Measurements from ENCODE around the gene DPP10.

The DPP10 gene

DNA sequence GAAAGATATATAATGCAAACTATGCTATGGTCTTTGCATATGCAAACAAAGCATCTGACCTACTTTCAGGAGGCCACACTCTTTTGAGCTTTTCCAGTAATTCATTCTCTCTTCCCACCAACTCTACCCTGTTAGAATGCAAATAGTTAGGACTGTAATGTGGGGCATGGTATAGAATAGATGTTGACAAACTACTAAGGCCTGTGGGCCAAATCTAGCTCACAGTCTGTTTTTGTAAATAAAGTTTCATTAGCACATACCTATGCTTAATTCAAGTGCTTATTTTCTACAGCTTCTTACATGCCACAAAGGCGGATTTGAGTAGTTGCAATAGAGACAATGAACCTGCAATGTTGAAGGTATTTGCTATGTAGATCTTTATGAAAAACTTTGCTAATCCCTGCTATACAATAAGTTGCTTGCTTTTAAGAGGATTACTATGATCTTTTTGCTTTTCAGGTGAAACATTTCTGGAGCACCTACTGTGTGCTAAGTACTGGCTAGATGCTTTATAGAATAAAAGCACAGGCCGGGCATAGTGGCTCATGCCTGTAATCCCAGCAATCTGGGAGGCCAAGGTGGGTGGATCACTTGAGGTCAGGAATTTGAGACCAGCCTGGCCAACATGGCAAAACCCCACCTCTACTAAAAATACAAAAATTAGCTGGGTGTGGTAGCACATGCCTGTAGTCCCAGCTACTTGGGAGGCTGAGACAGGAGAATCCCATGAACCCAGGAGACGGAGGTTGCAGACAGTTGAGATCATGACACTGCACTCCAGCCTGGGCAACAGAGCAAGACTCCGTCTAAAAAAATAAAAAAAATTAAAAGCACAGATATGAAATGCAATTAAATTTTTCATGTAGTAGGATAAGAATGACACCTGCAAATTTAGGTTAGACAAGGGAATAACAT, 267.8 kb downstream of the DPP10 start:
- TF ChIP-seq CTCF (conservative IDR thresholded peaks at IDR 0.05; ENCODE audit: control insufficient read depth, insufficient read depth, low read depth, low read length) = no peak
- DNase-seq (ENCODE audit: low read depth) = no peak
- no peak overlapping the region for H3K4me3 ChIP-seq (ENCODE audit: control insufficient read depth, low read depth, low read length)

GRCh38 chr2:114714313-114714712, 271.9 kb downstream of the DPP10 start:
- no peak overlapping the region for H3K4me3 ChIP-seq (ENCODE audit: control insufficient read depth, low read depth, low read length)
- TF ChIP-seq CTCF (conservative IDR thresholded peaks at IDR 0.05; ENCODE audit: control insufficient read depth, insufficient read depth, low read depth, low read length) = no peak
- no peak for DNase-seq (ENCODE audit: low read depth)

GRCh38 chr2:114717049-114717448, 274.6 kb downstream of the DPP10 start:
- H3K4me3 ChIP-seq (ENCODE audit: control insufficient read depth, low read depth, low read length) = no peak overlapping the region
- no peak for DNase-seq (ENCODE audit: low read depth)
- no peak for TF ChIP-seq CTCF (conservative IDR thresholded peaks at IDR 0.05; ENCODE audit: control insufficient read depth, insufficient read depth, low read depth, low read length)

DNA sequence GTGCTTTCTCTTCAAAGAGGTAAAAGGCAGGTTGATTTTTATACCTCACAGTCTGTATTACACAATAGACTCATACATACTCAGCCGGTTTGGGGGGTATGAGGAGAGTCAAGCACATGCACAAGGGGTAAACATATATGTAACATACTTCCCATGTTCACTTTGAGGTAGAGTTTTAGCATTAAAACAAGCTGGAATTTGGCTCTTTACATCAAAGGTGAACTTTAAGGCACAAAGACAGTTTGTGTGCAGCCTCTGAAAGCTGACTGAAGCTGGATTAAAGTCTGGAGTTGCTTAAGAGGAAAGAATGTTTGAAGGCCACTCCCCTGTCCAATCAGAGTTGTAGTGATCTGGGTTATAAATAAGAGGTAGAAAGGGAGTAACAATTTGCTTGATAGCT, 282.0 kb downstream of the DPP10 start:
- no peak overlapping the region for H3K4me3 ChIP-seq (ENCODE audit: control insufficient read depth, low read depth, low read length)
- no peak for DNase-seq (ENCODE audit: low read depth)
- TF ChIP-seq CTCF (conservative IDR thresholded peaks at IDR 0.05; ENCODE audit: control insufficient read depth, insufficient read depth, low read depth, low read length) = no peak

DNA sequence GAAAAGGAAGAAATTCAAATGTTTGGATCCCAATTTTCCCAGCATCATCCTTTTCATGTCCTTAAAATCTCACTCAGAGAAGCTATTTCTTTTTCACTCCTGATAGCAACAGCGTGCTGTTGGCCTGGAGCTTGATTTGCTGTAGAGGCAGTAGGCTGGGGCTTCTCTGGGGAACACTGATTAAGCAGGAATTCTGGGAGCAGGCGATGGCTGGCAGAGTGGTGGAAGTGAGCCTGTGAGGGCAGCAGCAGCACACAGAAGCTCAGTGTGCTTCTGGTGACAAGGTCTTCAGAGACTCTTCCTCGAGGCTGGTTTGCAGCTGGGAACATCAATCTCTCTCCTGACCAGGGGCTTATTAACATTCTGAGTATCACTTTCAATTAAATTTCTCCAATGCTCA, 284.6 kb downstream of the DPP10 start:
- no peak overlapping the region for H3K4me3 ChIP-seq (ENCODE audit: control insufficient read depth, low read depth, low read length)
- TF ChIP-seq CTCF (conservative IDR thresholded peaks at IDR 0.05; ENCODE audit: control insufficient read depth, insufficient read depth, low read depth, low read length) = no peak
- DNase-seq (ENCODE audit: low read depth) = no peak

GRCh38 chr2:114728372-114728771, 285.9 kb downstream of the DPP10 start:
- no peak for DNase-seq (ENCODE audit: low read depth)
- TF ChIP-seq CTCF (conservative IDR thresholded peaks at IDR 0.05; ENCODE audit: control insufficient read depth, insufficient read depth, low read depth, low read length) = no peak
- H3K4me3 ChIP-seq (ENCODE audit: control insufficient read depth, low read depth, low read length) = no peak overlapping the region

All from fibroblast of mammary gland (primary cell).